Immature natural killer cell (primary cell): ENCODE data around the gene RAPGEF1. TPM values are rescaled to one million over a fixed set of nuclear protein-coding genes. Genes with fewer than 3 reads are reported as not detected.

Source experiments
- DNase-seq, 3 donors: peaks; one replicate each; pipeline ENCODE4 v3.0.0; 2022; ENCODE audit warnings: mixed read lengths in 1 of 3
- H3K27ac Mint-ChIP-seq, 6 donors: one replicate each; pipeline ENCODE4 v1.8.0; 2020; ENCODE audit warnings: mixed read lengths in 6 of 6, mild to moderate bottlenecking in 5 of 6, inconsistent platforms in 4 of 6, moderate library complexity in 3 of 6
- H3K27me3 Mint-ChIP-seq, 3 donors: one replicate each; pipeline ENCODE4 v1.8.0; 2020 to 2021; ENCODE audit warnings: low read depth in 3 of 3, mild to moderate bottlenecking in 3 of 3, mixed read lengths in 3 of 3, moderate library complexity in 3 of 3, inconsistent platforms in 1 of 3
- H3K36me3 Mint-ChIP-seq, 3 donors: one replicate each; pipeline ENCODE4 v1.8.0; 2020; ENCODE audit warnings: mixed read lengths in 3 of 3, inconsistent platforms in 2 of 3, mild to moderate bottlenecking in 2 of 3
- H3K4me1 Mint-ChIP-seq, 2 donors: one replicate each; pipeline ENCODE4 v1.8.0; 2020; ENCODE audit warnings: inconsistent platforms in 2 of 2, mild to moderate bottlenecking in 2 of 2, mixed read lengths in 2 of 2, moderate library complexity in 1 of 2
- H3K4me3 Mint-ChIP-seq, 5 donors: one replicate each; pipeline ENCODE4 v1.8.0; 2020; ENCODE audit warnings: mild to moderate bottlenecking in 5 of 5, mixed read lengths in 5 of 5, inconsistent platforms in 3 of 5, moderate library complexity in 3 of 5
- H3K9me3 Mint-ChIP-seq, 6 donors: one replicate each; pipeline ENCODE4 v1.8.0; 2020; ENCODE audit warnings: mild to moderate bottlenecking in 6 of 6, mixed read lengths in 6 of 6, inconsistent platforms in 4 of 6, moderate library complexity in 3 of 6
- polyA plus RNA-seq, 3 donors: library from polyadenylated mRNA; unstranded; fragments of 300-500 nt; fragmentation: Illumina TruSeq; gene quantifications; one replicate each; pipeline ENCODE4 v1.2.3, GENCODE V29; 2021

Gene RAPGEF1
- polyA plus RNA-seq, 3 donors from 2014 or later: 1.2 to 15.8 (median 7.4) TPM

DNA sequence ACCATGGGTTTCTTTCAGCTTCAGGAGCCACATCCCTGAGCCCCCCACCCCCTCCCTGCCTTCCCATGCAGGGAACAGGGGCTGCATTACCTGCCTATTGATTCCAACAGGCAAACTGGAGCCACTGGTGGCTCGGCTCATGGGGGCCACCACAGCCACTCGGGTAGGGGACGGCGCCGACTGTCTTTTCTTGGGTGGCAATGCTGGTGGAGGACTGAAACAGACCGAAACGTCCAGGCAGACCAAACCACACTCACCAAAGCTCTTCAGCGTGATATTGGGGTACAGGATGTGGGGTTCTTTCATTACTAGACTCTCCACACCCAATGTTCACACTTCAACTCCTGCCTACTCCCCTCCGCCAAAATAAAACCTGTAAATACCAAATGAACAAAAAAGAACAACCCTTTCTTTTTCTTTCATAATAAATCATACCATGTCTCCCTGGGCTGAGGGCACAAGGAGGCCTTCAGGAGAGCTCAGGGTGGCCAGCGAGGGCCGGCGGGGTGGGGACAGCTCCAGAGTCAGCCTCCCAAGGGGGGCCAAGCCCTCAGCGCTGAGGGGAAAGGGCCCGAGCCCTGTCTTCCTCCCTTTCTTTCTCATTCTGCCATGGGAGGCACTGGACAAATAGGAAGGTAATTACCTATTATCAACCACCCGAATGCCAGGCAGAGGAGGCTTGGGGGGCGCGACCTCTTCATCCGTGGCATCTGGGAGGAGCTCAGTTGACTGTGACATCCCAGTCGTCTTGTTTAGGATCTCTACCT lies 111.2 kb downstream of the RAPGEF1 start:
- peak; percentile 79 to 88 (median 79) for DNase-seq
- Mint-ChIP-seq H3K36me3 (peaks cover 14 to 29% (median 17%) of the 10 kb centered on the region in 3 donors), H3K4me1 (peaks cover 77 to 81% of the 10 kb centered on the region in 2 donors), H3K4me3 (peak overlapping the region; percentile 30 to 81 (median 76)), H3K9me3 (no peaks in the 10 kb centered on the region), H3K27me3 (peaks cover 7 to 22% (median 13%) of the 10 kb centered on the region in 3 donors), H3K27ac (peak overlapping the region; percentile 86 to 100 (median 99))

DNA sequence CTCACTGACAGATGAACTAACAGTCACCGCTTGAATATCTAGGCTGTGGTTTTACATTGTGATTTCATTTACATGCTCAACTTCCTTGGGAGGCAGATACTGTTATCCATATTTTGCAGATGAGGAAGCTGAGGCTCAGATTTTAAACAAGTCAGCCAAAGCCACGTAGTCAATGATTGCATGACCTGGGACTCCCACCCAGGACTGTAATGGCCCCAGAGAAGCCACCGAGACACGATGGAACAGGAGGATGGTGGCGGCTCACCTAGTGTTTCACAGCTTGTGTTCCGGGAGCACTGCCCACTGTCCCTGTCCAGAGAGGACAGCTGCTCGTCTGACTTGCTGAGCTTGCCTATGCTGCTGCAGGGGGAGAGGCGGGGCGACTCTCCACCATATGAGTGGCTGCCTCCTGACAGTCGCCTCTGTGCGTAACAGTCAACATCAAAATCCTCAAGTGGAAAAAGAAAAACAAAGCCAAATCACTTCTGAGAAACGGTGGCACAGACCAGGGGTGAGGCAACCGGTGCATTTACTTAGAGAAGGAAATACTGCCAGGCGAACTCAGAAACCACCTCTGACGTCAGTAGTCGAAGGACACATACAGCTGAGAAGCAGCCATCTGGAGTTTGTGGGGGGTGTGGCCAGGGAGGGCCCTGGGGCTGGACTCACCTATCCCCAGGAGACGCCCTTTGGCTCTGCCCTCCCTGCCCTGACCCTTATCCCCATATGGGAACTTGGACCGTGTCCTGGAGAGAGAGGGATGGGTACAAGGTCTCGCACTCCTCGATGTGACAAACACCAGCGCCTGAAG lies 112.0 kb downstream of the RAPGEF1 start:
- H3K4me1 Mint-ChIP-seq: peaks cover 81 to 84% of the 10 kb centered on the region in 2 donors

DNA sequence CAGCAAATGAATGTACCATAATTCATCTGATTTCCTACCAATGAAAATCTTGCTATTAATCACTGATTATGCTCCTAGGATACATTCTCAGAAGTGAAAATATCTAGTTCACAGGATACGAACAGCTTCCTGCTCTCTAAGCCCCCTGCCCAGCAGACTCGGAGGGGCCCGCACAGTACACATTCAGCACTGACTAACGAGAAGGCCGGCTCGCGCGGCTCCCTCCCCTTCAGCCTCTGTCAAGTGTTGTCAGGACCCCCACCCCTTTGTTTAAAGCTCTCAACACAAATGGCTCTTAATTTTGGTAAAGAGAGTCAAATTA lies 112.6 kb downstream of the RAPGEF1 start:
- DNase-seq: no peak
- Mint-ChIP-seq H3K36me3 (peaks cover 9 to 41% (median 12%) of the 10 kb centered on the region in 3 donors), H3K9me3 (no peaks in the 10 kb centered on the region), H3K4me1 (peaks cover 85% of the 10 kb centered on the region in 2 donors), H3K27me3 (peaks cover 7 to 22% (median 12%) of the 10 kb centered on the region in 3 donors), H3K27ac (peak overlapping the region; percentile 86 to 100 (median 99)), H3K4me3 (peak overlapping the region; percentile 30 to 81 (median 76))

More for the DNA sequence above, 112.0 kb downstream of the RAPGEF1 start:
- no peaks in the 10 kb centered on the region for H3K9me3 Mint-ChIP-seq
- peaks cover 7 to 22% (median 13%) of the 10 kb centered on the region in 3 donors for H3K27me3 Mint-ChIP-seq
- H3K27ac Mint-ChIP-seq: peak overlapping the region; percentile 86 to 100 (median 99)
- DNase-seq: peak; percentile 86 to 93 (median 87)
- H3K36me3 Mint-ChIP-seq: peaks cover 11 to 36% (median 14%) of the 10 kb centered on the region in 3 donors
- peak overlapping the region; percentile 30 to 81 (median 76) for H3K4me3 Mint-ChIP-seq

DNA sequence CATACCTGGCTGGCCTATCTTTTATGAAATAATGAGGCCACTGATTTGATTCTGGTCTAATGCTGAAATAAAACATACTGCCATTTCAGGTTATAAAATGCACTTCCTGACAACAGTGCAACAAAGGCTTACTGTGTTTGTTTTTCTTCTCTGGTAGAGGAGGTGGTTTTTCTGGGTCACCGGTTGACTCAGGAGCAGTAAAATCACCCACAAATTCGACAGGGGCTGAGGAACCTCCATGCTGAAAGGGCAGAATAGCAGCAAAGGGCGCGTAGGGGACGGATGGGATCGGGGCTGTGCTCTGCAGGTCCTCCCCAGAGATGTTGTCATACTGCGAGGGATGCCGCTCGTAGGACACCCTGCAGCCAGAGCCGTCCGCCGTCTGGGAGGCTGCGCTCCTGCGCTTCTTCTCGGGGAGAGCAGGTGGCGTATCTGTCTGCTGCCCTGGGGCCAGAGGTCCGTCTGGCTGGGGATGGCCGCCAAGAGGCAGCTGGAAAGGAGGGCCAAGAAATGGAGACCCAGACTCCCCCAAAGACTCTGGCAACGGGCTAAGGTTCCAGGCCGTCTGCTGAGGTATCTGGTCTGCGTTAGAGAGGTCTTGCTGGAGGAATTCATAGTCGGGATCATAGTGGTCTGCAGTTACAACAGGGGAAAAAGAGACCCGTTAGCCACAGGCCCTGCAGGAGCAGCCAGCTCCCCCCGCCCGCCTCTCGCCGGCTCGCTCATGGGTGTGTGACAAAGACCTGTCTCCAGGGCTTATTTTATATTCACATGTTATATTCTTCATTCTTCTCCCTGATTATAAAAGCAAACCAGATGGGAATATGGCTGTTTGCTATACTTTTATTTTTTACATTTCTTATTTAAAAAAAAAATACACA lies 113.8 kb downstream of the RAPGEF1 start:
- Mint-ChIP-seq H3K36me3 (peaks cover 12 to 54% (median 22%) of the 10 kb centered on the region in 3 donors), H3K4me3 (peak overlapping the region in 2 of 5 donors; percentile 18 to 54), H3K4me1 (peaks cover 91 to 92% of the 10 kb centered on the region in 2 donors), H3K9me3 (no peaks in the 10 kb centered on the region), H3K27me3 (peaks cover 7 to 30% (median 21%) of the 10 kb centered on the region in 3 donors), H3K27ac (peak overlapping the region; percentile 84 to 99 (median 97))
- DNase-seq: peak in 2 of 3 donors; percentile 6 to 28

DNA sequence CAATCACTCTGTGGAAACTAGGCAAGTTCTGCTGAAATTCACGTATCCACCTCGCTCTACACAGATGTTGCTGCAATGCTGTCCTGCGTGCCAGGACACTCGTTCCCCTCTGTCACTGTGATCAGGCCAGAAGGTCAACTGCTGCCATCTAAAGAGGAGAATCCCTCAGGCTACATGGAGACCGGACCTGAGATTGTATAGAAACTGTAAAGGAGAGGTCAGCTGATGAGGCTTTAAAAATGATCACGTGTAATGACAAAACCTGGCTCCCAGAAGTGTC lies 114.4 kb downstream of the RAPGEF1 start:
- H3K27me3 Mint-ChIP-seq: peaks cover 7 to 30% (median 21%) of the 10 kb centered on the region in 3 donors
- H3K36me3 Mint-ChIP-seq: peaks cover 12 to 49% (median 22%) of the 10 kb centered on the region in 3 donors
- peaks cover 91 to 92% of the 10 kb centered on the region in 2 donors for H3K4me1 Mint-ChIP-seq
- peak overlapping the region in 3 of 5 donors; percentile 5 to 54 (median 8) for H3K4me3 Mint-ChIP-seq
- no peak for DNase-seq
- H3K9me3 Mint-ChIP-seq: no peaks in the 10 kb centered on the region
- H3K27ac Mint-ChIP-seq: peak overlapping the region; percentile 84 to 99 (median 97)

DNA sequence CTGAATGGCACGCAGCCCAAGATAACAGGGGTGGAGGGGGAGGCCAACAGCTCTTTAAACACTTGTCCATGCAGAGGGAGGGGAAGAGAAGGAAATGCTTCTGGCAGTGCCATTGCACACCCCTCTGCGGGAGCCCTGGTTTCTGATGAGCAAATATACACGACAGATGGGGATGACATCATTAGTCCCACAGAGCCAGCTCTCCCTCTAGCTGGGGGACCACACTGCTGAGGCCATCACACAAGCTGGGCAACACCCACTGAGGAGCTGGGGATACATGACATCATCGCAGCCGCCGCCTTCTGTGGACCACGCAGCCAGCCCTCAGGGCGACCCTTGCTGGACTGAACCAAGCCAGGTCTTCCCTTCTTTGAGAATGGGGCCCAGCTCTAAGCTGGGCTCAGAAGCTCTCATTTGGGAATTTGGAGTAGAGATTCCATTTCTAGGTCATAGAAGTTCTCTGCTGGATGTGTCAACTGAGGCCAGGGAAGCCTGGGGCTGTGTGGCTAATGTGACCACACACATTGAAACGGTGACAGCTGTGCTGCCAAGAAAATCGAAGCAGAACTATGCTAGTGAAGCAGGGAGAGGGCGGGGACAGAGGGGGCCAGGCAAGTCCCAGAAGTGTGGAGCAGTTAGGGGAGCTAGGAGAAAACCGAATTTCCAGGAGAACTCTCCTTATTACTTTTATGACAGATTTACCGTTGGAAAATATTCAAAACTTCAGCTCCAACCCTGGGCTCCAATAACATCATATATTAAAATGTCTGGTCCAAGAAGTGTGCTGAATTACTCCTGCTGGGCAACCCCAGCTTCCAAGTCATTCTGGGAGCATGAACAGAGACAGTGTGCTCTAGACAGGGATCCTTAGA lies 115.0 kb downstream of the RAPGEF1 start:
- no peak for DNase-seq
- Mint-ChIP-seq H3K4me3 (peak overlapping the region in 2 of 5 donors; percentile 39 to 54), H3K27me3 (peaks cover 7 to 30% (median 21%) of the 10 kb centered on the region in 3 donors), H3K9me3 (no peaks in the 10 kb centered on the region), H3K27ac (peak overlapping the region; percentile 84 to 99 (median 97)), H3K4me1 (peaks cover 91 to 92% of the 10 kb centered on the region in 2 donors), H3K36me3 (peaks cover 12 to 55% (median 22%) of the 10 kb centered on the region in 3 donors)

DNA sequence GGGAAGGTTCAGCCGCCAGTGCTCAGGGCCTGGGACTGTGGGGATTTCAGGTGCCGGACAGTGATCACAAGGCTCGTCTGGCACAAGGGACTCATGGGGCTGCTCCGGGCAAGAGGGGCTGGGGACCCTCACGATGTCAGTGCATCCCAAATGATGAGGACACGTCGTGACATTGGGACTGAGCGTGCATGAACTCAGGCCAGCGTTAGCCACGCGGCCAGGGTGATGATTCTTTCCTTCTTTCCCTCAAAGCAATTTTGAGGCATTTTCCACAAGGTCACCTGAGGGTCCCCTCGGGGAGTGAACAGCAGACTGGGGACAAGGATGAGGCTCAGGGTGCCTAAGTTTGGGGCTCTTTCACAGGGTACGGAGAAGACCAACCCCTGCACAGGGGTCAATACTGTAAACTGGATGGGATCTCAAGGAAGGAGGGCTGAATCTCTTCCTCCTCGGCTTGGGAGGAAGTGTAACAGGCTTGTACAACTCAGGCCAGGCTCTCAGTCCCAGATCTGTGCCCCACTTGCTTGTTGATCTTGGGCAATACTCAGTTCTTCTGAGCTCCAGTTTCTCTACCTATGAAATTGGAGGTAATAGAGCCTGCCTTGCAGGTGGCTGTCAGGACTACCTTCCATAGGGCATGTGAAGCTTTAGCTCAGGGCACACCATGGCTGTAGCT lies 116.1 kb downstream of the RAPGEF1 start:
- H3K27me3 Mint-ChIP-seq: peaks cover 3 to 28% (median 21%) of the 10 kb centered on the region in 3 donors
- H3K4me1 Mint-ChIP-seq: peaks cover 87 to 88% of the 10 kb centered on the region in 2 donors
- peak overlapping the region; percentile 73 to 99 (median 95) for H3K27ac Mint-ChIP-seq
- no peak for DNase-seq
- peaks cover 14 to 62% (median 22%) of the 10 kb centered on the region in 3 donors for H3K36me3 Mint-ChIP-seq
- H3K9me3 Mint-ChIP-seq: no peaks in the 10 kb centered on the region
- H3K4me3 Mint-ChIP-seq: peak overlapping the region in 1 of 5 donors; percentile 20

DNA sequence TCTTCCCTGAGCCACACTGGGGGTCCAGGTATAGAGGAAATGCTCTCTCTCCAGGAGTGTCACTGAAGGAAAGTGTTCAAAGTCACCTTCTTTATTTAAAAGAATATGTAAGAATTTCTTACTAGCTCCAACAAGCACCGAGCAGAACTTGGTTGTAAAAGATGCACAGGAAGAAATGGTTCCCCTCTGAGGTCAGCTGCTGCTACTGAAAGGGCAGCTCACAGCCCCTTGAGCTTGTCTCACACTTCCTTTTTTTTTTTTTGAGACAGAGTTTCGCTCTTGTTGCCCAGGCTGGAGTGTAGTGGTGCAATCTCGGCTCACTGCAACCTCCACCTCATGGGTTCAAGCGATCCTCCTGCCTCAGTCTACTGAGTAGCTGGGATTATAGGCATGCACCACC lies 117.4 kb downstream of the RAPGEF1 start:
- H3K4me1 Mint-ChIP-seq: peaks cover 80 to 82% of the 10 kb centered on the region in 2 donors
- DNase-seq: peak; percentile 30 to 42 (median 39)
- H3K27ac Mint-ChIP-seq: peak overlapping the region; percentile 94 to 99 (median 96)
- H3K27me3 Mint-ChIP-seq: peaks cover 3 to 22% (median 14%) of the 10 kb centered on the region in 3 donors
- H3K36me3 Mint-ChIP-seq: peaks cover 18 to 71% (median 22%) of the 10 kb centered on the region in 3 donors
- H3K9me3 Mint-ChIP-seq: no peaks in the 10 kb centered on the region
- H3K4me3 Mint-ChIP-seq: peak overlapping the region in 4 of 5 donors; percentile 24 to 84 (median 72)

DNA sequence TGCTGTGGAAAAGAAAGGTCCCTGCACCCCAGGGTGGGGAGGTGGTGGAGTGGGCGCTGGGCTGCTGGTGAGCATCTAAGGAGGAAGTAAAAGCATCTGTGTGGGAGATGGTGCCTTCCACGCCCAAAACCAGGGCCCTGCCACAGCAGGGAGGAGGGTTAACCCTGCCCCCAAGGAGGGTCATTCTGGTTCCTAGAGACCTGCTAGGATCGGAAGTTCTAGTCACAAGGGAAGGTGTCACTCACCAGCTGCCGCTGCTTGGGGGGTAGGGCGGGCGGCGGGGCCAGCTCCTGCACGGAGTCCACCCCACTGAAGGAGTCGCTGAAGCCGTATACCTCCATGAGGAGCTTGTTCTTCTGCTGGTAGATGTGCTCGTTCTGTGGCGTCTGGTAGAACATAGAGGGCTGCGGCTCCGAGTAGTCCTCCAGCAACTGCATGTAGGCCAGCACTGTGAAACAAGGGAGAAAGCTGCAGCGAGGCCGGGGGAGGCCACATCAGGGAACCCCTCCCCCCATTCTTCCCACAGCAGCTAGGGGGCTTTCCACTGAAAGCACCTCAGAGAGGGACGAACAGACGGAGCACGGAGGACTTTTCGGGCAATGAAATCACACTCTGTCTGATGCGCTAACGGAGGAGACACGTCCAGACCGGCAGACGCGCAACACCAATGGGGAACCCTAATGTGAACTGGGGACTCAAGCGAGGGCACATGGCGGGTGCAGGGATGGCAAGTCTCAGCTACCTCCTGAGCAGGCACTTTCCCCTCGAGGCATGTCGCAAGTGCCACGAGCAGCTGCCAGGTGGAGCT lies 118.1 kb downstream of the RAPGEF1 start:
- peaks cover 77 to 81% of the 10 kb centered on the region in 2 donors for H3K4me1 Mint-ChIP-seq
- peaks cover 0 to 21% (median 12%) of the 10 kb centered on the region in 3 donors for H3K27me3 Mint-ChIP-seq
- DNase-seq: peak; percentile 72 to 80 (median 76)
- no peaks in the 10 kb centered on the region for H3K9me3 Mint-ChIP-seq
- peaks cover 19 to 70% (median 21%) of the 10 kb centered on the region in 3 donors for H3K36me3 Mint-ChIP-seq
- H3K27ac Mint-ChIP-seq: peak overlapping the region; percentile 94 to 99 (median 96)
- peak overlapping the region; percentile 72 to 84 (median 75) for H3K4me3 Mint-ChIP-seq

DNA sequence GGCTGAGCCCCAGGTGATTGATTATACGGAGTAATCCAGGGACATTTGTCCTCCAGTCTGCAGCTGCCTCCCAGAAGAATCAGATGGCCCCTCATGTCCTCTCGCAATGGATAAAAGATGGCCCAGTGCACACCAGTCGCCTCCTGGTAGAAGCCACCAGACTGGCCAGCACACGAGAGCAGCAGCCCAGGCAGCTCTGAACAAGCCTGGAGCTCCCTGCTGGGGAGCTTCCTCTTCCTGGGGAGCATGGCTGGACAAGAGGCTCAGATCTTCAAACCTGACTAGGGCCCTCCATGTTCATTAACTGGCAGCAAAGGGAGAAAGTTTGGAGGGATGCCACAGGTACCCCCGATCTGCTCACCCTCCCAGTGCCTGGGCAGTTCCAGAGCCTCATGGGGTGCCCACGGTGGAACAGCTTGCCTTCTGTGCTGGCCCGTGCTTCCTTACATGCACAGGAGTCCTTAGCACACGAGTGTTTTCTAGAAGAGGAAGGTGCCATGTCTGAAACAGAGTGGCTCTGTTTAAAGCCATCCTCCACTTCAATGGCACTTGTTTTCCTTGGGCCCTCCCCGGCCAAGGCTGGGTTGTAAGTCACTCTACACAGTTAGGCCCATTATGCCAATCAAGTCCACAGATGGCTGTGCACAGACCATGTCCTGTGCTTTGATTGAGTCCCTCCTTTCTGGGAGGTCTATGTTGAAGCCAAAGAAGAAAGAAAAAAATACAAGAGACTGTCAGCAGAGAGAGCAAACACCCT lies 118.9 kb downstream of the RAPGEF1 start:
- Mint-ChIP-seq H3K4me1 (peaks cover 71 to 78% of the 10 kb centered on the region in 2 donors), H3K9me3 (no peaks in the 10 kb centered on the region), H3K27ac (peak overlapping the region; percentile 94 to 99 (median 96)), H3K4me3 (peak overlapping the region; percentile 72 to 84 (median 75)), H3K27me3 (peaks cover 0 to 18% (median 12%) of the 10 kb centered on the region in 3 donors), H3K36me3 (peaks cover 25 to 73% (median 28%) of the 10 kb centered on the region in 3 donors)
- no peak for DNase-seq
